DOHH2 (cell line): ENCODE measurements around the gene FLCN.

ENCODE experiments used
- H3F3A ChIP-seq: fragments of 200-600 bp; sonication (generic), shearing (Covaris generic); 2 replicates; pipeline ENCODE4 v1.6.0; 2016; ENCODE audit warnings: antibody characterized with exemption, mild to moderate bottlenecking; ENCODE audit not compliant: control insufficient read depth, insufficient read depth
- H3K27ac ChIP-seq: fragments of 200-600 bp; sonication (generic); 2 replicates; pipeline ENCODE4 v1.5.1; 2014; ENCODE audit warnings: low read depth, mild to moderate bottlenecking, low read length, moderate library complexity
- H3K27me3 ChIP-seq: fragments of 200-600 bp; sonication (generic); 2 replicates; pipeline ENCODE4 v1.6.1; 2014; ENCODE audit warnings: mild to moderate bottlenecking, low read length, mixed read lengths; ENCODE audit not compliant: control insufficient read depth
- H3K36me3 ChIP-seq: fragments of 200-600 bp; sonication (generic); 2 replicates; pipeline ENCODE4 v1.6.1; 2014; ENCODE audit warnings: mild to moderate bottlenecking, low read length, moderate library complexity, mixed read lengths; ENCODE audit not compliant: control insufficient read depth
- H3K4me1 ChIP-seq: fragments of 200-600 bp; sonication (generic); 2 replicates; pipeline ENCODE4 v1.6.1; 2014; ENCODE audit warnings: mild to moderate bottlenecking, low read length, mixed read lengths; ENCODE audit not compliant: control insufficient read depth
- H3K4me2 ChIP-seq: fragments of 200-600 bp; sonication (generic); 2 replicates; pipeline ENCODE4 v1.6.0; 2014; ENCODE audit warnings: mild to moderate bottlenecking, low read length, moderate library complexity
- H3K4me3 ChIP-seq: fragments of 200-600 bp; sonication (generic); 2 replicates; pipeline ENCODE4 v1.5.1; 2014; ENCODE audit warnings: mild to moderate bottlenecking, low read length, mixed read lengths
- H3K79me2 ChIP-seq: fragments of 200-600 bp; sonication (generic); 2 replicates; pipeline ENCODE4 v1.6.1; 2014; ENCODE audit warnings: mild to moderate bottlenecking, low read length, mixed read lengths; ENCODE audit not compliant: control insufficient read depth
- H3K9me2 ChIP-seq: fragments of 200-600 bp; sonication (generic); replicated peaks from 2 replicates; pipeline ENCODE4 v1.6.1; 2014; ENCODE audit warnings: mild to moderate bottlenecking, low read length, mixed read lengths; ENCODE audit not compliant: control insufficient read depth
- H3K9me3 ChIP-seq: fragments of 200-600 bp; sonication (generic); 2 replicates; pipeline ENCODE4 v1.6.1; 2014; ENCODE audit warnings: antibody characterized with exemption, low read length, mixed read lengths; ENCODE audit not compliant: control insufficient read depth, insufficient read depth
- H4K20me1 ChIP-seq: fragments of 200-600 bp; sonication (generic); 2 replicates; pipeline ENCODE4 v1.6.0; 2014; ENCODE audit warnings: low read depth, mild to moderate bottlenecking, antibody characterized with exemption, low read length, moderate library complexity; ENCODE audit not compliant: control insufficient read depth, insufficient read depth
- CTCF ChIP-seq: fragments of 200-600 bp; sonication (generic); IDR thresholded peaks from one replicate; pipeline ENCODE4 v1.5.1; 2014; ENCODE audit warnings: antibody characterized with exemption, mild to moderate bottlenecking, low read depth, low read length; ENCODE audit not compliant: poor library complexity, severe bottlenecking
- EZH2phosphoT487 ChIP-seq: fragments of 200-600 bp; sonication (generic); IDR thresholded peaks from 2 replicates; pipeline ENCODE4 v1.6.1; 2017; ENCODE audit warnings: borderline replicate concordance, mild to moderate bottlenecking, antibody characterized with exemption, low read length, moderate library complexity, mixed read lengths

The FLCN gene

DNA sequence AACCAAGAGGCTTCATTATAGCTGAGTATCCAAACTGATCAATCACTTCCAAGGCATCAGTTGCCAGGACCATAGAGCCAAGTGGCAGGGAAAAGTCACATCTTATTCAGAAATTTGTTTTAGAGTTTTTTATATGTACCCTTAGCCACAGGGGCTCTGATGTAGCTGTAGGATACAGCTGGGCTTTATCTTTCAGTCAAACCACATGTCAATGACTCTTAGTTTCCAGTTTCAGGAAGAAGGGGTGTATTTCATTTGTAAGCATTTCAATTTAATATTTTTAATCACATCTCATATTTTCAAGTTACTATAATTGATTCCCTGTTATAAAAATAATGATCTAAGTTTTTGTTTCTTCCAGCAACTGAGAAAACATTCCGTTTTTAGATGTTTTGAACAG, 2.9 kb upstream of the FLCN start:
- H4K20me1 ChIP-seq = no peaks in the 10 kb centered on the region; the same call in 1 of the 2 replicates
- H3F3A ChIP-seq = peaks cover 21% of the 10 kb centered on the region
- peaks cover 21% of the 10 kb centered on the region for H3K4me1 ChIP-seq
- no peak overlapping the region for H3K27ac ChIP-seq
- H3K4me2 ChIP-seq = no peak overlapping the region
- no peak overlapping the region for H3K4me3 ChIP-seq
- H3K9me3 ChIP-seq = no peaks in the 10 kb centered on the region
- H3K79me2 ChIP-seq = peaks cover 18% of the 10 kb centered on the region
- no peaks in the 10 kb centered on the region for H3K9me2 ChIP-seq
- no peak for TF ChIP-seq CTCF
- no peak for TF ChIP-seq EZH2phosphoT487
- H3K36me3 ChIP-seq = no peaks in the 10 kb centered on the region
- no peaks in the 10 kb centered on the region for H3K27me3 ChIP-seq

DNA sequence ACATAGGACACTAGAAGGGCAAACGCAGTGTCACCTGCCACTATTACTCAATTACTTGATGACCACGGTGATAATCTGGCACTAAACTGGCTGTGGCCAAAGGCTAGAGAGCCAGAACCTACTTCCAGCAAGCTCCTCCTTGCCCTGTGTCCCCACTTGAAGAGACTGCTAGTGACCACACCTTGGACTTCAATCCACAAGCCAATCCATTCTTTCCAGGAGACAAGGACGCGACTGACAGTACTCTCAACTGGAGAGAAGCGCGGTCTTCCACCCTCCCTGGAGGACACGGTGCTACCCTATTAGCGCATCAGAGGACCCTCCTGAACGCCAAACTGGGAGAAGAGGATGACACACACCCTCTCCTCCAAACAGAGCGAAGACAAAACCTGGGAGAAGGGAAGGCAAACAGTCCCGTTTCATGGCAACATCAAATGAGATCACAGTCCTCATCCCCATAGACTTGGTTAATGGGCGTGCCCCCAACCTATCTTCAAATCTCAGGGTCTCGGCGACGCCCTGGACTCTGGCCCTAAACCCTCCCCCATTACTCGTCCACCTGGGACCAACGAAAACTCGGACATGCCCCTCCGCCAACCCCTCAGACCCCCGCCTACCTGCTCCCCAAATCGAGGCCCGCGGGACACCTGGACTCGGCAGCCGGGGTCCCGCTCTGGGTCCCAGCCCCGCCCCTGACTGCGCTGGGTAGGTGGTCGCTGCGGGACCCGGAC, 508 bp downstream of the FLCN start:
- H3K79me2 ChIP-seq = peaks cover 18% of the 10 kb centered on the region
- no peaks in the 10 kb centered on the region for H3K27me3 ChIP-seq
- no peak for TF ChIP-seq EZH2phosphoT487
- TF ChIP-seq CTCF = no peak
- H3F3A ChIP-seq = peaks cover 13% of the 10 kb centered on the region
- H3K4me3 ChIP-seq = peak overlapping the region; percentile 97
- no peaks in the 10 kb centered on the region for H3K9me3 ChIP-seq
- H3K27ac ChIP-seq = no peak overlapping the region; the same call in 1 of the 2 replicates
- H3K4me1 ChIP-seq = peaks cover 21% of the 10 kb centered on the region
- no peaks in the 10 kb centered on the region for H3K9me2 ChIP-seq
- H4K20me1 ChIP-seq = no peaks in the 10 kb centered on the region; the same call in 1 of the 2 replicates
- H3K36me3 ChIP-seq = peaks cover 2% of the 10 kb centered on the region; the same call in 1 of the 2 replicates
- peak overlapping the region; percentile 94 for H3K4me2 ChIP-seq

- peak overlapping the region; percentile 94 for H3K4me2 ChIP-seq
- no peaks in the 10 kb centered on the region for H3K27me3 ChIP-seq
- H3K4me1 ChIP-seq = peaks cover 21% of the 10 kb centered on the region
- peaks cover 18% of the 10 kb centered on the region for H3K79me2 ChIP-seq
- no peak overlapping the region for H3K27ac ChIP-seq
- H4K20me1 ChIP-seq = no peaks in the 10 kb centered on the region; the same call in 1 of the 2 replicates
- H3K36me3 ChIP-seq = peaks cover 2% of the 10 kb centered on the region; the same call in 1 of the 2 replicates
- H3K9me2 ChIP-seq = no peaks in the 10 kb centered on the region
- peaks cover 13% of the 10 kb centered on the region for H3F3A ChIP-seq
- peak overlapping the region; percentile 97 for H3K4me3 ChIP-seq
- TF ChIP-seq CTCF (no peak), EZH2phosphoT487 (no peak)
- no peaks in the 10 kb centered on the region for H3K9me3 ChIP-seq
Measured at GRCh38 chr17:17235212-17236174, 1.5 kb downstream of the FLCN start.
